Measurements from ENCODE around the gene LAPTM5.

GRCh38 chr1:30685796-30686165 lies 71.8 kb downstream of the LAPTM5 start:
- TF ChIP-seq CTCF (IDR thresholded peaks at IDR 0.05) (no peak), POLR2A (IDR thresholded peaks at IDR 0.05) (no peak)
